Mesendoderm (in vitro differentiated cells): ENCODE data around the gene GAL3ST2.
"Not testable (repeated sequence)": the region's sequence is repeated elsewhere in the genome, so short reads cannot be mapped to it uniquely, and the experiment has no call there.

Experiments
- DNase-seq: peaks from one replicate; pipeline ENCODE4 v3.0.0; 2013
- H2AK5ac ChIP-seq: 2 replicates; pipeline ENCODE4 v1.6.1; 2013; ENCODE audit warnings: low read length, inconsistent platforms
- H2BK120ac ChIP-seq: 2 replicates; pipeline ENCODE4 v1.6.1; 2013; ENCODE audit warnings: low read depth, mild to moderate bottlenecking, low read length, moderate library complexity, mixed read lengths
- H2BK15ac ChIP-seq: replicated peaks from 2 replicates; pipeline ENCODE4 v1.6.1; 2013; ENCODE audit warnings: low read depth, mild to moderate bottlenecking, moderate library complexity
- H2BK5ac ChIP-seq: 2 replicates; pipeline ENCODE4 v1.6.1; 2013; ENCODE audit warnings: low read length, inconsistent platforms
- H3K18ac ChIP-seq: 2 replicates; pipeline ENCODE4 v1.6.1; 2013; ENCODE audit warnings: mild to moderate bottlenecking, low read length, mixed read lengths
- H3K23ac ChIP-seq: one replicate; pipeline ENCODE4 v1.6.1; 2013; ENCODE audit warnings: low read length
- H3K27ac ChIP-seq: 2 replicates; pipeline ENCODE4 v1.5.1; 2013; ENCODE audit warnings: low read depth, mild to moderate bottlenecking, inconsistent platforms, low read length, moderate library complexity
- H3K27me3 ChIP-seq: 2 replicates; pipeline ENCODE4 v1.6.1; 2013; ENCODE audit warnings: low read length, control low read depth, mild to moderate bottlenecking, inconsistent platforms; ENCODE audit not compliant: insufficient read depth, poor library complexity
- H3K36me3 ChIP-seq: 2 replicates; pipeline ENCODE4 v1.6.1; 2013; ENCODE audit warnings: low read length, inconsistent platforms; ENCODE audit not compliant: control insufficient read depth, insufficient read depth
- H3K4ac ChIP-seq: one replicate; pipeline ENCODE4 v1.6.1; 2013; ENCODE audit warnings: low read depth, mild to moderate bottlenecking, low read length, moderate library complexity
- H3K4me1 ChIP-seq: 2 replicates; pipeline ENCODE4 v1.6.1; 2013; ENCODE audit warnings: low read depth, low read length, inconsistent platforms; ENCODE audit not compliant: control insufficient read depth
- H3K4me2 ChIP-seq: 2 replicates; pipeline ENCODE4 v1.6.1; 2013; ENCODE audit warnings: low read length
- H3K4me3 ChIP-seq: 2 replicates; pipeline ENCODE4 v1.5.1; 2013; ENCODE audit warnings: mild to moderate bottlenecking, low read length
- H3K56ac ChIP-seq: one replicate; pipeline ENCODE4 v1.6.1; 2013; ENCODE audit warnings: low read length
- H3K79me1 ChIP-seq: 2 replicates; pipeline ENCODE4 v1.6.1; 2013; ENCODE audit warnings: low read length, inconsistent platforms
- H3K79me2 ChIP-seq: 2 replicates; pipeline ENCODE4 v1.6.1; 2013; ENCODE audit warnings: mild to moderate bottlenecking, low read length; ENCODE audit not compliant: control insufficient read depth, insufficient read depth
- H3K9ac ChIP-seq: 2 replicates; pipeline ENCODE4 v1.6.1; 2013; ENCODE audit warnings: low read length, inconsistent platforms
- H4K5ac ChIP-seq: one replicate; pipeline ENCODE4 v1.6.1; 2013; ENCODE audit warnings: low read length
- H4K8ac ChIP-seq: one replicate; pipeline ENCODE4 v1.6.1; 2013; ENCODE audit warnings: low read depth, mild to moderate bottlenecking, control low read depth, low read length, moderate library complexity
- WGBS: extraction: QIAGEN DNeasy Blood & Tissue Kit; methylation state at CpG from one replicate; pipeline ENCODE4 v1.1.7; 2013; ENCODE audit warnings: low lambda C conversion rate, missing lambda C conversion rate; ENCODE audit not compliant: insufficient coverage; ENCODE audit errors: extremely low coverage; 5-methylcytosine and 5-hydroxymethylcytosine counted together

The GAL3ST2 gene

GRCh38 chr2:241775223-241776177, 1.1 kb upstream of the GAL3ST2 start:
- H3K79me1 ChIP-seq, result no peaks in the 10 kb centered on the region
- DNase-seq, result no peak
- H3K4ac ChIP-seq, result no peak overlapping the region
- no peak overlapping the region for H3K18ac ChIP-seq
- no peaks in the 10 kb centered on the region for H3K36me3 ChIP-seq
- H3K4me2 ChIP-seq, result no peak overlapping the region
- H3K27me3 ChIP-seq, result no peaks in the 10 kb centered on the region
- no peak overlapping the region for H3K23ac ChIP-seq
- H4K5ac ChIP-seq, result no peak overlapping the region
- no peaks in the 10 kb centered on the region for H3K79me2 ChIP-seq
- peak overlapping the region; percentile 42 for H3K56ac ChIP-seq
- no peak overlapping the region for H3K4me3 ChIP-seq
- H2BK15ac ChIP-seq, result no peak overlapping the region
- peaks cover 4% of the 10 kb centered on the region for H3K4me1 ChIP-seq
- H3K9ac ChIP-seq, result no peak overlapping the region
- no peak overlapping the region for H4K8ac ChIP-seq
- no peak overlapping the region for H2BK120ac ChIP-seq
- H2BK5ac ChIP-seq, result no peak overlapping the region
- no CpG with 5 or more reads among the region's 34 CpGs for WGBS
- H2AK5ac ChIP-seq, result no peak overlapping the region
- H3K27ac ChIP-seq, result no peak overlapping the region

DNA sequence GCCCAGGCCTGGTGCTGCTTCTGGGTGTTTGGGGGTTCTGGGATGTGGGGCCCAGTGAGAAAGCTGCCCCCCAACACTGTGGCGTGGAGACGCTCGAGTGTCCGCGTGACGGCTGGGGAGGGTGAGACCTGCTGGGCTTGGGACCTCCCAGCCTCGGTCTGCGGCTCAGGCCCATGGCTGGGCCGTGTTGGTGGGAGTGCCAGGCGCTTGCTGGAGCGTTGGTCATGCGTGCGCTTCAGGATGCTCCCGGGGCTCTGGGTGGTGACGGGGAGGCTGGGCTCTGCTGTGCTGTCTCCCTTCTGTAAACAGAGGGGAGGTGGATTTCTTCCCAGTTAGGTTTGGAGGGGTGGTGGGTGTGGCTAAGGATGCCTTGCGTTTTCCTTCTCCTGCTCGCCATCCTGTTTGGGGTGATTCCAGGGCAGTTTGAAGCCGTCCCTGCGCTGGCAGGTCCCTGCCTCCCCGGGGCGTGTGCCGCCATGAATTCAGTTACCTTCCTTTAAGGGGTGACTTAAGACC, 606 bp downstream of the GAL3ST2 start:
- Histone ChIP-seq H3K27me3 (no peaks in the 10 kb centered on the region), H2BK120ac (no peak overlapping the region), H4K8ac (no peak overlapping the region), H3K79me2 (no peaks in the 10 kb centered on the region), H2BK5ac (no peak overlapping the region), H3K18ac (no peak overlapping the region), H3K36me3 (no peaks in the 10 kb centered on the region), H2BK15ac (no peak overlapping the region), H3K27ac (no peak overlapping the region), H3K4me1 (peaks cover 2% of the 10 kb centered on the region), H3K56ac (peak overlapping the region; percentile 56), H3K23ac (peak overlapping the region; percentile 66), H3K9ac (no peak overlapping the region), H3K4me3 (no peak overlapping the region), H2AK5ac (no peak overlapping the region), H3K4me2 (no peak overlapping the region), H4K5ac (no peak overlapping the region), H3K79me1 (no peaks in the 10 kb centered on the region), H3K4ac (no peak overlapping the region)
- no peak for DNase-seq
- WGBS, result no CpG with 5 or more reads among the region's 22 CpGs

DNA sequence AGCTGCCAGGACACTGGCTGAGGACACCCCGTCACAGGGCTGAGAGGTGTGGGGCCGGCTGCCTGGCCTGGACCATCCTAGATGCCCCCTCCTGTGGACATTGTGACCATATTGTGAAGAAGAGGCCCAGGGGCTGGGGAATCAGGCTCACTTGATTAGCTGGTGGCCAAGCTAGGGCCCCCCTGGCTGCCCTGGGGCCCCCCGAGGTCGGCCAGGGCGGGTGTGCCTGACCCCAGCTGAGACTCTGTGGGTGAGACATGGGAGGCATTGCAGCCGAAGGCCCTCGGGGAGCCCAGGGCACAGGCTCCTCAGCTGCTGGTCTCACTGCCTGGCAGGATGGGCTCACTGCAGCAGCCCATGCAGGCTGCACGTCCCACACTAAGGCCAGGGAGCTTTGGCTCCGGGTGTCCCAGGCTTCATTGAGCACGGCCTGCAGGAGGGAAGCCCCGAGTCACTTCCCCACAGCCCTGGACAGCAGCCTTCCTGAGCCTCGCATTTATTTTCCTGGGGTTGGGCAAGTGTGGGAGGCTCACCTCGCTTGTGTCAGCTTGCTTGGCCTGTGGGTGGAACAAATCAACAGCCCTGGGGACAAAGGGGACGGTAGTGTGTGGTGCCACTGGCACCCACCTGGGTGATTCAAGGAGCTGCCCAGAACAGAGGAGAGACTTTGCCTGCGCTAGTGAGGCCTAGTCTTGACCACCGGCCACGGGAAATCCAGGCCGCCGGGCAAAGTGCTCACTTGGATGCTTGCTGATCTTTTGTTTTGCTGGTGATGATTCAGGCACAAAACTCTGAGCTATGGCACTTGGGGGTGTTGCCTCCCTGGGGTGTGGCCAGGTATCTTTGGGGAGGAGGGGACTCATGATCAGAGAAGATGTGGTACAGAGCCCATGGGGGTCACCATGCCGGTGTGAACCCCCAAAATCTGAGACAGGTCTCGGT, 1.3 kb downstream of the GAL3ST2 start:
- no peak overlapping the region for H2BK120ac ChIP-seq
- peak overlapping the region; percentile 11 for H2BK5ac ChIP-seq
- no peak overlapping the region for H4K8ac ChIP-seq
- H3K27me3 ChIP-seq, result no peaks in the 10 kb centered on the region
- DNase-seq, result no peak
- no CpG with 5 or more reads among the region's 21 CpGs for WGBS
- H3K79me2 ChIP-seq, result no peaks in the 10 kb centered on the region
- peak overlapping the region; percentile 4 for H2AK5ac ChIP-seq
- no peak overlapping the region for H3K9ac ChIP-seq
- peak overlapping the region; percentile 56 for H3K56ac ChIP-seq
- no peaks in the 10 kb centered on the region for H3K36me3 ChIP-seq
- H3K4ac ChIP-seq, result peak overlapping the region; percentile 24
- H3K27ac ChIP-seq, result no peak overlapping the region
- peak overlapping the region; percentile 5 for H3K18ac ChIP-seq
- no peak overlapping the region for H3K4me3 ChIP-seq
- H4K5ac ChIP-seq, result no peak overlapping the region
- no peak overlapping the region for H3K4me2 ChIP-seq
- no peak overlapping the region for H2BK15ac ChIP-seq
- H3K79me1 ChIP-seq, result no peaks in the 10 kb centered on the region
- H3K23ac ChIP-seq, result peak overlapping the region; percentile 81
- peaks cover 2% of the 10 kb centered on the region for H3K4me1 ChIP-seq

DNA sequence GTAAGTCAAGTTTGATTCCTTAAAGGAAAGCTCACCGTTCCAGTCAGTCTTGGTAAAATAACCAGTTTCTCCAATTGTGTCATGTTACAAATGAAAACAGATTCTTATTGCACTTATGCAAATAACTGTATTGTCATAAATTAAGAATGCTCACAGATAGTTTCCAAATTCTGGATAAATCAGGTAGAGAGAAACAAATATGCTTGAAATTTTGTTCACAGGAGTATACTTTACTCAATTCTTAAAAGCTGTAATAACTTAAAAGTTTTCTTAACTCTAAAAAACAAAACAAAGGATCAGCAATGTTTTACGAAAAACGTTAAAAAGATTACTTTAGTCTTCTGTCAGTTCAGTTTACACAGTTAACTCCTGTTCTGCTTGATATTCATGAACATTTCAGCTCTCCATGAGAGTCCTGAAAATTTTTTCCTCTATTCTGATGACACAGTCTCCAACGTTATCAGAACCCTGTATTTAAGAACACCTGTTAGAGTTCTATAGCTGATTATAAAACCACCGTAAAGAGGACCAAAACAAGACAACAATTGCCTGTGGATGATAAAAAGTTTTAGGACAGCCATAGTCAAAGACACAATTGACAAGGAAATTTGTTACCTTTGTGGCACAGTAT, 4.4 kb downstream of the GAL3ST2 start:
- Histone ChIP-seq H2AK5ac (no peak overlapping the region), H3K79me2 (no peaks in the 10 kb centered on the region), H2BK5ac (no peak overlapping the region), H3K4me2 (no peak overlapping the region), H3K79me1 (no peaks in the 10 kb centered on the region), H3K23ac (no peak overlapping the region), H4K5ac (no peak overlapping the region), H3K36me3 (no peaks in the 10 kb centered on the region), H2BK120ac (no peak overlapping the region), H3K9ac (no peak overlapping the region), H3K27me3 (no peaks in the 10 kb centered on the region), H3K4ac (no peak overlapping the region), H3K27ac (no peak overlapping the region), H4K8ac (no peak overlapping the region), H3K18ac (no peak overlapping the region), H3K56ac (no peak overlapping the region), H2BK15ac (no peak overlapping the region), H3K4me3 (no peak overlapping the region), H3K4me1 (peaks cover 2% of the 10 kb centered on the region)
- no CpG with 5 or more reads among the region's 5 CpGs for WGBS
- peak; percentile 42 for DNase-seq

- H3K23ac ChIP-seq, H3K4me1 ChIP-seq, H3K4ac ChIP-seq, H2BK120ac ChIP-seq, H2BK5ac ChIP-seq, H3K4me3 ChIP-seq, H3K4me2 ChIP-seq, H3K27me3 ChIP-seq, H3K36me3 ChIP-seq, H3K18ac ChIP-seq, H3K79me1 ChIP-seq, H3K9ac ChIP-seq, H2BK15ac ChIP-seq, H3K79me2 ChIP-seq, H4K8ac ChIP-seq, H4K5ac ChIP-seq, H3K27ac ChIP-seq, H2AK5ac ChIP-seq, H3K56ac ChIP-seq, DNase-seq: not testable (repeated sequence)
- WGBS, result no CpG with 5 or more reads among the region's 3 CpGs
These were observed 5.4 kb downstream of the GAL3ST2 start for GRCh38 chr2:241782053-241782452.
